Measurements from ENCODE around the gene LARGE1.

DNA sequence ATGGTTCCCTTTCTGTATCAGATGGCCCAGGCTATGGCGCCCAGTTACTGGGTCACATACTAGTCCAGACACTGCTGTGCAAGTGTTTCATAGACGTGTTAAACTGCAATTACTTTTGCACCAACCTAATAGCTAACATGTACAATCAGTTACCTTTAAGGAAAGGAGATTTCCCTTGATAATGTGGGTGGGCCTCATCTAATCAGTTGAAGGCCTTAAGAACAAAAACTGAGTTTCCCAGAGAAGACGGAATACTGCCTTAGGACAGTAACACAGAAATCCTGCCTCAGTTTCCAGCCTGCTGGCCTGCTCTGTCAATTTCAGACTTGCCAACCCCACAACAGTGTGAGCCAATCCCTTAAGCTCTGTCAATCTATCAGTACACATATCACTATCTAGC, 632.2 kb downstream of the LARGE1 start:
- no peak for TF ChIP-seq POLR2AphosphoS5 (IDR thresholded peaks at IDR 0.05)
- TF ChIP-seq, protein P1, sequence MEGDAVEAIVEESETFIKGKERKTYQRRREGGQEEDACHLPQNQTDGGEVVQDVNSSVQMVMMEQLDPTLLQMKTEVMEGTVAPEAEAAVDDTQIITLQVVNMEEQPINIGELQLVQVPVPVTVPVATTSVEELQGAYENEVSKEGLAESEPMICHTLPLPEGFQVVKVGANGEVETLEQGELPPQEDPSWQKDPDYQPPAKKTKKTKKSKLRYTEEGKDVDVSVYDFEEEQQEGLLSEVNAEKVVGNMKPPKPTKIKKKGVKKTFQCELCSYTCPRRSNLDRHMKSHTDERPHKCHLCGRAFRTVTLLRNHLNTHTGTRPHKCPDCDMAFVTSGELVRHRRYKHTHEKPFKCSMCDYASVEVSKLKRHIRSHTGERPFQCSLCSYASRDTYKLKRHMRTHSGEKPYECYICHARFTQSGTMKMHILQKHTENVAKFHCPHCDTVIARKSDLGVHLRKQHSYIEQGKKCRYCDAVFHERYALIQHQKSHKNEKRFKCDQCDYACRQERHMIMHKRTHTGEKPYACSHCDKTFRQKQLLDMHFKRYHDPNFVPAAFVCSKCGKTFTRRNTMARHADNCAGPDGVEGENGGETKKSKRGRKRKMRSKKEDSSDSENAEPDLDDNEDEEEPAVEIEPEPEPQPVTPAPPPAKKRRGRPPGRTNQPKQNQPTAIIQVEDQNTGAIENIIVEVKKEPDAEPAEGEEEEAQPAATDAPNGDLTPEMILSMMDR (IDR thresholded peaks at IDR 0.05), result no peak
